ENCODE data around the gene MACROD1.
"Not testable (repeated sequence)": the region's sequence is repeated elsewhere in the genome, so short reads cannot be mapped to it uniquely, and the experiment has no call there.

Gene MACROD1

DNA sequence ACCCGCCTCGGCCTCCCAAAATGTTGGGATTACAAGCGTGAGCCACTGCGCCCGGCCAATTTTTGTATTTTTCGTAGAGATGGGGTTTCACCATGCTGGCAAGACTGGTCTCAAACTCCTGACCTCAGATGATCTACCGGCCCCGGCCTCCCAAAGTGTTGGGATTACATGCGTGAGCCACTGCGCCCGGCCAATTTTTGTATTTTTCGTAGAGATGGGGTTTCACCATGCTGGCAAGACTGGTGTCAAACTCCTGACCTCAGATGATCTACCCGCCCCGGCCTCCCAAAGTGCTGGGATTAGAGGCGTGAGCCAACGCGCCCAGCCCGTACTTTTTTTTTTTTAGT lies 192.0 kb downstream of the MACROD1 start:
- H3K27ac Mint-ChIP-seq = peak overlapping the region; percentile 99
- H3K36me3 Mint-ChIP-seq; H3K9me3 Mint-ChIP-seq (ENCODE audit: low read depth); H3K27me3 Mint-ChIP-seq: not testable (repeated sequence)
- H3K4me1 Mint-ChIP-seq (ENCODE audit: low read depth) = peaks cover 25% of the 10 kb centered on the region
- peak overlapping the region; percentile 100 for H3K4me3 Mint-ChIP-seq

DNA sequence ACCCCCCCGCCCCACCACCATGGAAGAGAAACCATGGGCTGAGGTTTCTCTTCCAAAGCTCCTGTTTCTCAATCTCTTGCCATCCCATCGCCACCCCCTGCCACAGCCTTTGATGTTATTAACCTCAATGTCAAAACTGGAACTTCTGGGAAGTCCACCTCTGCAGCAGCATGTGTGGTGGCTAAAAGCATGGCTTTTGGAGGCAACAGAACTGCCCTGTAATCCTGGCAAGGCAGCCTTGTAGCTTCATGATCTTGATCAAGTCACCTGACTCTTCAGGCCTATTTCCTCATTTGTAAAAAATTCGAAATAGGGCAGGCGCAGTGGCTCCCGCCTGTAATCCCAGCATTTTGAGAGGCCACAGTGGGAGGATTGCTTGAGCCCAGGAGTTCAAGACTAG lies 195.0 kb downstream of the MACROD1 start:
- no peaks in the 10 kb centered on the region for H3K27me3 Mint-ChIP-seq
- no peaks in the 10 kb centered on the region for H3K36me3 Mint-ChIP-seq
- H3K27ac Mint-ChIP-seq = no peak overlapping the region
- H3K9me3 Mint-ChIP-seq (ENCODE audit: low read depth) = no peaks in the 10 kb centered on the region
- no peak overlapping the region for H3K4me3 Mint-ChIP-seq
- peaks cover 12% of the 10 kb centered on the region for H3K4me1 Mint-ChIP-seq (ENCODE audit: low read depth)

DNA sequence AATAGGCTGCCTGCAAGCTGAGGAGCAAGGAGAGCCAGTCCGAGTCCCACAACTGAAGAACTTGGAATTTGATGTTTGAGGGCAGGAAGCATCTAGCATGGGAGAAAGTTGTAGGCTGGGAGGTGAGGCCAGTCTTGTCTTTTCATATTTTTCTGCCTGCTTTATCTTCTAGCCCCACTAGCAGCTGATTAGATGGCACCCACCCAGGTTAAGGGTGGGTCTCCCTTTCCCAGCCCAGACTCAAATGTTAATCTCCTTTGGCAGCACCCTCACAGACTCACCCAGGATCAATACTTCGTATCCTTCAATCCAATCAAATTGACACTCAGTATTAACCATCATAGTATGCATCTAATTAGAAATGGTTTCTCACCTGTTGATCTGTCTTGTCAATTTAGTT lies 196.5 kb downstream of the MACROD1 start:
- Mint-ChIP-seq H3K27ac (no peak overlapping the region), H3K9me3 (ENCODE audit: low read depth) (no peaks in the 10 kb centered on the region), H3K36me3 (no peaks in the 10 kb centered on the region), H3K4me3 (no peak overlapping the region), H3K27me3 (no peaks in the 10 kb centered on the region), H3K4me1 (ENCODE audit: low read depth) (peaks cover 8% of the 10 kb centered on the region)

DNA sequence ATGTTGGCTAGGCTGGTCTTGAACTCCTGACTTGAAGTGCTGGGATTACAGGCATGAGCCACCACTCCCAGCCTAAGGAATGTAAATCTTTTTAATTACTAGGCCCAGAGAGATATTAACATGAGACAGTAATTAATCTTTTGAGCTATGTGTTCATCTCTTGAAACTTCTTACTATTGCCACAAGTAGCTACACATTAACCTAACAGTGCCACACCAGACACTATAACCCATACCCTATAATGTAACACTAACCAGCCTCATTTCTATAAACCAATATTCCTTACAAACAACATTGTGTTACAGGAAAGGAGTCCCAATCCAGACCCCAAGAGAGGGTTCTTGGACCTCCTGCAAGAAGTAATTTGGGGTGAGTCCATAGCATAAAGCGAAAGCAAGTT lies 199.5 kb downstream of the MACROD1 start:
- H3K4me3 Mint-ChIP-seq = no peak overlapping the region
- peaks cover 3% of the 10 kb centered on the region for H3K4me1 Mint-ChIP-seq (ENCODE audit: low read depth)
- H3K36me3 Mint-ChIP-seq = no peaks in the 10 kb centered on the region

DNA sequence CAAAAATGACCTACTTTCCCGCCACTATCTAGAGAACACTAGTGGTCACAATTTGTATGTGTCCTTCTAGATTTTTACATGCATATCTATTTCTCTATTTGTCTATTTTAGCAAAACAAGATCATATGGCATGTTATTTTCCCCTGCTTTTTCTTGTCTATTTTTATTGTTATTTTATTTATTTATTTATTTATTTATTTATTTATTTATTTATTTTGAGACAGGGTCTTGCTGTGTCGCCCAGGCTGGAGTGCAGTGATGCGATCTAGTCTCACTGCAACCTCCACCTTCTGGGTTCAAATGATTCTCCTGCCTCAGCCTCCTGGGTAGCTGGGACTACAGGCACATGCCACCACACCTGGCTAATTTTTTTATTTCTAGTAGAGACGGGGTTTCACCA lies 202.0 kb downstream of the MACROD1 start:
- not testable (repeated sequence) for H3K4me1 Mint-ChIP-seq (ENCODE audit: low read depth); H3K9me3 Mint-ChIP-seq (ENCODE audit: low read depth); H3K4me3 Mint-ChIP-seq; H3K36me3 Mint-ChIP-seq; H3K27me3 Mint-ChIP-seq; H3K27ac Mint-ChIP-seq

More for the DNA sequence above, 199.5 kb downstream of the MACROD1 start:
- H3K27ac Mint-ChIP-seq = no peak overlapping the region
- no peaks in the 10 kb centered on the region for H3K27me3 Mint-ChIP-seq
- no peaks in the 10 kb centered on the region for H3K9me3 Mint-ChIP-seq (ENCODE audit: low read depth)

DNA sequence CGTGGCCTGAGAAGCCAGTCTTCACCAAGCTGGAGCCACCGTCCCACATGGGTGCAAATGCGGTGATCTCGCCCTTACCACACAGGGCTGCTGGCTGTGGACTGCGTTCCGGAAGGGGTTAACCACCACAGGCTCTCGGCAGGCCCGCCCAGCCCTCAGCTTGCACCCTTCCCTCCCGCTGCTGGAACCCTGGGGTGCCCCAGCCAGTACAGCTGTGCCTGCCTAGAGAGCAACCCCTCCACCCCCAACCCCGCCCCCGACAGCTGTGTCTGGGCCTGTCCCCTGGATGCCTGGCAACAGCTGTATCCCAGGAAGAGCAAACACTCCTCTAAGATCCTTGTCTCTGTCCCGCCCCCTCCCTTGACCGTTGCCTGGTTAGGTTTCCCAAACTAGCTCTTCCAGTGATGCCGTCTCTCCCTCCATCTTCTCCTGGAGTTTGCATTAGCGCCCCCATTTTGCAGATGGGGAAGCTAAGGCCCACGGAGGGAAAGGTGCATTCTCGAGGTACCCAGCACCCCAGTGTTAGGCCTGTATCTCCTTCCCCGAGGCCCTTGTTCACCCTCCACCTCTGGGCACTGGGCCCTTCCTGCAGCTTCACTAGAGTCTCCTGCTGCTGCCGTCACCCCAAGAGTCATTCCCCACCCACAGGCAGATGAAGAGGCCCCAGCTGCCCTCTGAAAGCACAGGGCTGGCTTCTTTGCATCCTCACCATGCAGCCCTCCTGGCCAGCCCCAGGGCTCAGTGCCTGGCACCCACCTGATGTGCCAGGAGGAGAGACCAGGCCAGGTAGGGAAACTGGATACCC lies 204.1 kb downstream of the MACROD1 start:
- H3K4me3 Mint-ChIP-seq = no peak overlapping the region
- H3K27ac Mint-ChIP-seq = peak overlapping the region; percentile 28
- H3K27me3 Mint-ChIP-seq = no peaks in the 10 kb centered on the region
- H3K4me1 Mint-ChIP-seq (ENCODE audit: low read depth) = peaks cover 9% of the 10 kb centered on the region
- H3K36me3 Mint-ChIP-seq = no peaks in the 10 kb centered on the region
- no peaks in the 10 kb centered on the region for H3K9me3 Mint-ChIP-seq (ENCODE audit: low read depth)

DNA sequence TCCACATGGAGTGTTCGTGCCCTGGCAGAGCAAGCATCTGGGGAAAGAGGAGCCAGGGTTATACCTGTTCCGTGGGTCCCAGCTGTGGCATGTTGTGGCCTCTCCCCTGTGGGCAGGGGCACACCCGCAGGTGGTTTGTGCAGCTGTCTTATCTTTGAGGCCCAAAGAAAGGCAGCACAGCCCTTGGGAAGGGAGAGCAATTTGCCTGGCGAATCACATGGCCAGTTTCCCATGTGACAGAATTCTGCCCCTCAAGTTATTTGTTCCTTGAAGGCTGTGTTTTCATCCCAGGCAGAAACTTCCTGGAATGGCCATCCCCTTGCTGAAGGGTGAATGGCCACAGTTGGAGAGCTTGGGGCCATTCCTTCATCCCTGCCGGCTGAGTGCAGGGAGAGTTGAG lies 207.9 kb downstream of the MACROD1 start:
- H3K9me3 Mint-ChIP-seq (ENCODE audit: low read depth) = no peaks in the 10 kb centered on the region
- H3K4me1 Mint-ChIP-seq (ENCODE audit: low read depth) = peaks cover 14% of the 10 kb centered on the region
- no peak overlapping the region for H3K27ac Mint-ChIP-seq
- no peaks in the 10 kb centered on the region for H3K36me3 Mint-ChIP-seq
- no peak overlapping the region for H3K4me3 Mint-ChIP-seq
- no peaks in the 10 kb centered on the region for H3K27me3 Mint-ChIP-seq

DNA sequence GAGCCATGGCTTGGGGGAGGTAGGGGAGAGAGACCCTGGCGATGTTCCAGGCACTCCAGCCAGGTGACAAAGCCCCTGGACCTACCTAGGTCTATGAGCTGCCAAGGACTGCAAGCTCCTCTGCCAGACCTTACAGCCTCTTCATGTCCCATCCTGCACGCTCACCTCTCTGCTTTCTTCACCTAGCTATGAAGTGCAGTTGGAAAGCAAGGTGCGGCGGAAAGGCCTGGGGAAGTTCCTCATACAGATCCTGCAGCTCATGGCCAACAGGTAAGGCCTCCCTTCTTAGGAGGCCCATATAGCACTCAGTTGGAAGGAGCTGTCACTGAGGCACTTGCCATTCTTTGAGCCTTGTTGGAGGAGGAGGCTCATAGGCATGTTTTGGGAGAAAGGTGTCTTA lies 213.3 kb downstream of the MACROD1 start:
- Mint-ChIP-seq H3K27me3 (no peaks in the 10 kb centered on the region), H3K9me3 (ENCODE audit: low read depth) (no peaks in the 10 kb centered on the region), H3K27ac (no peak overlapping the region), H3K4me1 (ENCODE audit: low read depth) (peaks cover 25% of the 10 kb centered on the region), H3K36me3 (no peaks in the 10 kb centered on the region), H3K4me3 (peak overlapping the region; percentile 48)

DNA sequence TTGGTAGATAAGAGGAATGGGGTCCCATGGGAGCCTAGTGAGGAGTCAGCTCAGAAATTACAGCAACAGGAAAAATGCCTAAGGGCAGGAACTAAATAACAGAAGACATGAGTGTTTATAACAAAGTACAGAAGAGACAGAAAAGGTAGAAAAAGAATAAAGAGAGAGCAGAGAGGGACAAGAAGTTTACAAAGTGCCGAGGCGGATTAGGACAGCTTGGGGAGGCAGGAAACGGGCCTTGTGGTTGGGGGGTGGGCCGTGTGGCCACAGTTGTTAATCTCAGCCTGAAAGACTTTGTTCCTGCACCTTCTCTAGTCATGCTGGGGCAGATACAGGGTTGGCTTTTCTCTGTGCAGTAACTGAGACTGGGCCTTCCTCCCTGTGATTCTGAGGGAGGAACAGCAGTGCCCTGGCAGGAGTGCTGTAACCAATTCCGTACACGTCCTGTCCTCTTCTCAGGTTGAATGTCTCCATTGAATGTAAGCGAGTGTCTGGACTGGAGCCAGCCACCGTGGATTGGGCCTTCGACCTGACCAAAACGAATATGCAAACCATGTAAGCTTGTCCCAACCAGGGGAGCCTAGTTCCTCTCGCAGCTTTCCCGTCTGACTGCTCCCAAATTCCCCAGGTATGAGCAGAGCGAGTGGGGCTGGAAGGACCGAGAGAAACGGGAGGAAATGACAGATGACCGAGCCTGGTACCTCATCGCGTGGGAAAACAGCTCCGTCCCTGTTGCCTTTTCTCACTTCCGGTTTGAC lies 214.0 kb downstream of the MACROD1 start:
- Mint-ChIP-seq H3K36me3 (no peaks in the 10 kb centered on the region), H3K27me3 (no peaks in the 10 kb centered on the region), H3K4me1 (ENCODE audit: low read depth) (peaks cover 25% of the 10 kb centered on the region), H3K4me3 (peak overlapping the region; percentile 48), H3K27ac (peak overlapping the region; percentile 76), H3K9me3 (ENCODE audit: low read depth) (no peaks in the 10 kb centered on the region)

Data from activated naive CD8-positive, alpha-beta T cell (primary cell).